IPS-NIHi7 (cell line): Measurements from ENCODE around the gene RAMP2.
"Not testable (repeated sequence)": the region's sequence is repeated elsewhere in the genome, so short reads cannot be mapped to it uniquely, and the experiment has no call there.

Experiments
- DNase-seq: peaks from one replicate; pipeline ENCODE4 v3.0.0; 2012; ENCODE audit warnings: mixed read lengths; ENCODE audit errors: extremely low spot score

The RAMP2 gene

GRCh38 chr17:42768006-42768405 is 7.0 kb downstream of the RAMP2 start:
- not testable (repeated sequence) for DNase-seq

- not testable (repeated sequence) for DNase-seq
These were observed 8.9 kb downstream of the RAMP2 start for GRCh38 chr17:42769964-42770363.

- DNase-seq, result no peak
These were observed 11.9 kb downstream of the RAMP2 start for GRCh38 chr17:42772945-42773289.

GRCh38 chr17:42773290-42774035 is 12.4 kb downstream of the RAMP2 start, which contains the start of gene VPS25:
VPS25 (plus strand) TSS chr17:42773449; CDS start chr17:42773476, 27 bp downstream.
- DNase-seq, result peak; percentile 82

GRCh38 chr17:42774066-42774745 is 13.2 kb downstream of the RAMP2 start:
- no peak for DNase-seq

GRCh38 chr17:42775534-42776098 is 14.6 kb downstream of the RAMP2 start:
- DNase-seq, result no peak

- no peak for DNase-seq
These were observed 17.5 kb downstream of the RAMP2 start for GRCh38 chr17:42778570-42778969.

- no peak for DNase-seq
These were observed 18.4 kb downstream of the RAMP2 start for GRCh38 chr17:42779304-42779935.

- DNase-seq, result peak; percentile 81
These were observed 19.2 kb downstream of the RAMP2 start, which contains the start of gene WNK4 for GRCh38 chr17:42779936-42780850. WNK4 (plus strand) TSS chr17:42780610; CDS start chr17:42780699, 89 bp downstream.

- DNase-seq, result no peak
These were observed 20.0 kb downstream of the RAMP2 start for GRCh38 chr17:42780851-42781638.

- DNase-seq, result no peak
These were observed 20.7 kb downstream of the RAMP2 start for GRCh38 chr17:42781639-42782165.

GRCh38 chr17:42782166-42783061 is 21.4 kb downstream of the RAMP2 start:
- DNase-seq, result no peak

- DNase-seq, result no peak
These were observed 22.2 kb downstream of the RAMP2 start for GRCh38 chr17:42783062-42783790.

GRCh38 chr17:42783791-42784138 is 22.7 kb downstream of the RAMP2 start:
- DNase-seq, result no peak

GRCh38 chr17:42784409-42784808 is 23.4 kb downstream of the RAMP2 start:
- no peak for DNase-seq

- no peak for DNase-seq
These were observed 24.0 kb downstream of the RAMP2 start for GRCh38 chr17:42784811-42785592.

GRCh38 chr17:42787266-42787665 is 26.2 kb downstream of the RAMP2 start:
- no peak for DNase-seq

GRCh38 chr17:42791948-42792347 is 30.9 kb downstream of the RAMP2 start:
- no peak for DNase-seq
